ENCODE results near the gene SH3YL1. TPM values are rescaled to one million over a fixed set of nuclear protein-coding genes. Genes with fewer than 3 reads are reported as not detected.

Gene SH3YL1
- total RNA-seq, 2 donors from 2014 or later = 16.5 to 22.6 TPM

- no peak overlapping the region for H3K27ac Mint-ChIP-seq
These were observed 49.7 kb downstream of the SH3YL1 start for GRCh38 chr2:213932-214693.

GRCh38 chr2:211486-212184, 52.2 kb downstream of the SH3YL1 start:
- ATAC-seq = no peak
- Mint-ChIP-seq H3K9me3 (peaks cover 0 to 10% of the 10 kb centered on the region in 2 donors), H3K36me3 (no peaks in the 10 kb centered on the region), H3K27ac (no peak overlapping the region)
- DNase-seq (ENCODE audit: low spot score in 2 of 2) = no peak

More at GRCh38 chr2:213932-214693, 49.7 kb downstream of the SH3YL1 start:
- Mint-ChIP-seq H3K9me3 (no peaks in the 10 kb centered on the region), H3K36me3 (peaks cover 0 to 6% of the 10 kb centered on the region in 2 donors)
- DNase-seq (ENCODE audit: low spot score in 2 of 2) = no peak
- ATAC-seq = no peak

GRCh38 chr2:210660-211059, 53.2 kb downstream of the SH3YL1 start:
- no peak overlapping the region for H3K27ac Mint-ChIP-seq
- no peak for ATAC-seq
- H3K36me3 Mint-ChIP-seq = no peaks in the 10 kb centered on the region
- DNase-seq (ENCODE audit: low spot score in 2 of 2) = no peak
- peaks cover 0 to 10% of the 10 kb centered on the region in 2 donors for H3K9me3 Mint-ChIP-seq

GRCh38 chr2:209470-209869, 54.4 kb downstream of the SH3YL1 start:
- DNase-seq (ENCODE audit: low spot score in 2 of 2) (no peak), ATAC-seq (no peak)
- no peak overlapping the region for H3K27ac Mint-ChIP-seq
- H3K36me3 Mint-ChIP-seq = peaks cover 0 to under 1% of the 10 kb centered on the region in 2 donors
- peaks cover 0 to 12% of the 10 kb centered on the region in 2 donors for H3K9me3 Mint-ChIP-seq

GRCh38 chr2:208335-208734, 55.5 kb downstream of the SH3YL1 start:
- ATAC-seq = no peak
- DNase-seq (ENCODE audit: low spot score in 2 of 2) = no peak
- Mint-ChIP-seq H3K9me3 (peaks cover 0 to 17% of the 10 kb centered on the region in 2 donors), H3K27ac (no peak overlapping the region), H3K36me3 (peaks cover 0 to 6% of the 10 kb centered on the region in 2 donors)

GRCh38 chr2:203984-204383, 59.8 kb downstream of the SH3YL1 start:
- peak overlapping the region in 1 of 2 donors; percentile 76 for H3K27ac Mint-ChIP-seq
- no peak for ATAC-seq
- DNase-seq (ENCODE audit: low spot score in 2 of 2) = no peak
- peaks cover 0 to 6% of the 10 kb centered on the region in 2 donors for H3K36me3 Mint-ChIP-seq
- H3K9me3 Mint-ChIP-seq = peaks cover 0 to 17% of the 10 kb centered on the region in 2 donors

GRCh38 chr2:203401-203800, 60.4 kb downstream of the SH3YL1 start:
- DNase-seq (ENCODE audit: low spot score in 2 of 2) (no peak), ATAC-seq (no peak)
- Mint-ChIP-seq H3K27ac (no peak overlapping the region), H3K9me3 (peaks cover 0 to 16% of the 10 kb centered on the region in 2 donors), H3K36me3 (peaks cover 0 to 6% of the 10 kb centered on the region in 2 donors)

GRCh38 chr2:202945-203344, 60.9 kb downstream of the SH3YL1 start:
- Mint-ChIP-seq H3K27ac (peak overlapping the region in 1 of 2 donors; percentile 59), H3K36me3 (peaks cover 0 to 6% of the 10 kb centered on the region in 2 donors), H3K9me3 (peaks cover 0 to 11% of the 10 kb centered on the region in 2 donors)
- DNase-seq (ENCODE audit: low spot score in 2 of 2) (no peak), ATAC-seq (no peak)

GRCh38 chr2:201648-202433, 62.0 kb downstream of the SH3YL1 start:
- peaks cover 0 to 6% of the 10 kb centered on the region in 2 donors for H3K36me3 Mint-ChIP-seq
- DNase-seq (ENCODE audit: low spot score in 2 of 2) (no peak), ATAC-seq (no peak)
- H3K27ac Mint-ChIP-seq = no peak overlapping the region
- H3K9me3 Mint-ChIP-seq = peaks cover 0 to 7% of the 10 kb centered on the region in 2 donors

GRCh38 chr2:199041-199966, 64.5 kb downstream of the SH3YL1 start:
- Mint-ChIP-seq H3K27ac (no peak overlapping the region), H3K9me3 (peaks cover 0 to 3% of the 10 kb centered on the region in 2 donors), H3K36me3 (peaks cover 0 to 4% of the 10 kb centered on the region in 2 donors)
- DNase-seq (ENCODE audit: low spot score in 2 of 2) (no peak), ATAC-seq (no peak)

- Mint-ChIP-seq H3K27ac (peak overlapping the region in 1 of 2 donors; percentile 7), H3K36me3 (no peaks in the 10 kb centered on the region), H3K9me3 (no peaks in the 10 kb centered on the region)
- no peak for DNase-seq (ENCODE audit: low spot score in 2 of 2)
- no peak for ATAC-seq
These were observed 67.4 kb downstream of the SH3YL1 start for GRCh38 chr2:196406-196805.

GRCh38 chr2:195932-196331, 67.9 kb downstream of the SH3YL1 start:
- ATAC-seq (no peak), DNase-seq (ENCODE audit: low spot score in 2 of 2) (no peak)
- no peaks in the 10 kb centered on the region for H3K36me3 Mint-ChIP-seq
- H3K27ac Mint-ChIP-seq = peak overlapping the region in 1 of 2 donors; percentile 7
- H3K9me3 Mint-ChIP-seq = no peaks in the 10 kb centered on the region

GRCh38 chr2:193141-193671, 70.6 kb downstream of the SH3YL1 start:
- Mint-ChIP-seq H3K27ac (peak overlapping the region in 1 of 2 donors; percentile 29), H3K9me3 (peaks cover 3 to 5% of the 10 kb centered on the region in 2 donors), H3K36me3 (peaks cover 0 to 4% of the 10 kb centered on the region in 2 donors)
- ATAC-seq = peak in 1 of 2 donors; percentile 47
- DNase-seq (ENCODE audit: low spot score in 2 of 2) = no peak

GRCh38 chr2:191311-192190, 72.3 kb downstream of the SH3YL1 start:
- DNase-seq (ENCODE audit: low spot score in 2 of 2) = no peak
- H3K9me3 Mint-ChIP-seq = peaks cover 9 to 11% of the 10 kb centered on the region in 2 donors
- H3K27ac Mint-ChIP-seq = no peak overlapping the region
- no peak for ATAC-seq
- H3K36me3 Mint-ChIP-seq = peaks cover 12 to 14% of the 10 kb centered on the region in 2 donors

GRCh38 chr2:187825-188224, 76.0 kb downstream of the SH3YL1 start:
- peaks cover 24 to 44% of the 10 kb centered on the region in 2 donors for H3K36me3 Mint-ChIP-seq
- ATAC-seq (no peak), DNase-seq (ENCODE audit: low spot score in 2 of 2) (no peak)
- H3K9me3 Mint-ChIP-seq = peaks cover 13 to 19% of the 10 kb centered on the region in 2 donors
- no peak overlapping the region for H3K27ac Mint-ChIP-seq
